K562 (cell line): ENCODE data around the gene RNASE8. TPM values are rescaled to one million over a fixed set of nuclear protein-coding genes. Genes with fewer than 3 reads are reported as not detected.

ENCODE experiments used
- ATAC-seq: fragments of 200-7000 bp; cut with Tn5 transposase; 3 replicates; pipeline ENCODE4 v1.9.1; 2020; ENCODE audit warnings: moderate library complexity
- BruUV-seq: library from RNA; stranded (reverse); fragments of 400-500 nt; replicated peaks from 2 replicates; lab custom pipeline; 2021; lab: Mats Ljungman, UMichigan
- CTCF ChIA-PET: fragments of 300-600 bp; formaldehyde crosslinking; extraction: SDS; loops from one replicate; lab custom pipeline; 2021; ENCODE audit warnings: low intra/inter-chr PET ratio; lab: Yijun Ruan, JAX
- POLR2A ChIA-PET: fragments of 300-600, 350-650 bp; sonication (Branson Sonifier 250); formaldehyde crosslinking; extraction: SDS; loops from one replicate; lab custom pipeline; 2021; ENCODE audit warnings: antibody characterized with exemption, inconsistent platforms; lab: Yijun Ruan, JAX
- DNase-seq, 4 experiments: peaks; one replicate each; pipeline versions ENCODE4 v3.0.0 to v3.0.0-alpha.2; 2011 to 2018; ENCODE audit warnings: low spot score in 3 of 4, mixed read lengths in 3 of 4; ENCODE audit errors: extremely low read depth in 1 of 4
- FAIRE-seq: peaks from 2 replicates; lab custom pipeline; 2011; peaks lifted over from hg19 to GRCh38; lab: Jason Lieb, UNC
- H2AFZ ChIP-seq: 2 replicates; pipeline ENCODE4 v1.6.0; 2011; ENCODE audit warnings: low read depth, low read length, control low read depth, inconsistent platforms
- H3K27ac ChIP-seq: fragments of 200-600 bp; 3 replicates; pipeline ENCODE4 v1.8.0; 2011; ENCODE audit warnings: low read depth, mild to moderate bottlenecking, control low read depth, inconsistent platforms, low read length, moderate library complexity, mixed read lengths; ENCODE audit errors: extremely low read depth
- H3K27me3 ChIP-seq, 2 experiments: fragments of 300-600 bp in 1 of 2; 2 replicates in 1 of 2; 3 replicates in 1 of 2; pipeline versions ENCODE4 v1.6.0 to v1.8.0; 2011; ENCODE audit warnings: inconsistent platforms in 2 of 2, low read length in 2 of 2, mild to moderate bottlenecking in 1 of 2, mixed read lengths in 1 of 2, moderate library complexity in 1 of 2; ENCODE audit not compliant: control insufficient read depth in 2 of 2, insufficient read depth in 2 of 2
- H3K36me3 ChIP-seq: fragments of 300-600 bp; 3 replicates; pipeline ENCODE4 v1.8.0; 2011; ENCODE audit warnings: mild to moderate bottlenecking, low read length, inconsistent platforms; ENCODE audit not compliant: control insufficient read depth, insufficient read depth
- H3K4me1 ChIP-seq, 2 experiments: fragments of 200-600 bp in 1 of 2; replicated peaks in 1 of 2; 2 replicates in 1 of 2; 3 replicates in 1 of 2; pipeline versions ENCODE4 v1.5.1 to v1.8.0; 2011; ENCODE audit warnings: inconsistent platforms in 2 of 2, low read length in 2 of 2, mild to moderate bottlenecking in 1 of 2, mixed read lengths in 1 of 2, moderate library complexity in 1 of 2; ENCODE audit not compliant: control insufficient read depth in 2 of 2, insufficient read depth in 2 of 2
- H3K4me2 ChIP-seq: 2 replicates; pipeline ENCODE4 v1.6.1; 2011; ENCODE audit warnings: low read length, control low read depth, inconsistent platforms, mixed read lengths; ENCODE audit not compliant: insufficient read depth
- H3K4me3 ChIP-seq: fragments of 200-600 bp; sonication (generic), shearing (Covaris generic); 2 replicates; pipeline ENCODE4 v1.5.1; 2016; ENCODE audit warnings: control low read depth, inconsistent platforms
- H3K79me2 ChIP-seq: fragments of 200-600 bp; 3 replicates; pipeline ENCODE4 v1.8.0; 2011; ENCODE audit warnings: low read length, inconsistent platforms; ENCODE audit not compliant: control insufficient read depth, insufficient read depth
- H3K9ac ChIP-seq, 2 experiments: 2 replicates each; pipeline versions ENCODE4 v1.6.0 to v1.6.1; 2011; ENCODE audit warnings: low read depth in 2 of 2, low read length in 2 of 2, control low read depth in 1 of 2, inconsistent platforms in 1 of 2, mild to moderate bottlenecking in 1 of 2, mixed read lengths in 1 of 2; ENCODE audit not compliant: insufficient read depth in 1 of 2
- H3K9me1 ChIP-seq: one replicate; pipeline ENCODE4 v1.6.0; 2011; ENCODE audit warnings: inconsistent platforms, mild to moderate bottlenecking, low read length, moderate library complexity; ENCODE audit not compliant: control insufficient read depth, insufficient read depth
- H3K9me3 ChIP-seq: replicated peaks from 2 replicates; pipeline ENCODE4 v1.5.1; 2011; ENCODE audit warnings: low read depth, low read length, inconsistent platforms; ENCODE audit not compliant: control insufficient read depth, insufficient read depth
- H4K20me1 ChIP-seq: replicated peaks from 2 replicates; pipeline ENCODE4 v1.6.1; 2011; ENCODE audit warnings: low read length, inconsistent platforms, mixed read lengths; ENCODE audit not compliant: control insufficient read depth, insufficient read depth
- COPS2 ChIP-seq: fragments of 450-650 bp; conservative IDR thresholded peaks from 2 replicates; pipeline ENCODE4 v1.6.1; 2016; ENCODE audit warnings: mild to moderate bottlenecking, moderate library complexity
- HDAC8 ChIP-seq: fragments of 450-650 bp; IDR thresholded peaks from 2 replicates; pipeline ENCODE4 v1.6.1; 2016; ENCODE audit warnings: mild to moderate bottlenecking, missing genetic modification characterization, moderate library complexity, missing compliant biosample characterization
- HLTF ChIP-seq: fragments of 450-650 bp; IDR thresholded peaks from 2 replicates; pipeline ENCODE4 v1.6.1; 2016
- SREBF2 ChIP-seq: sonication (generic); formaldehyde crosslinking; IDR thresholded peaks from 2 replicates; pipeline ENCODE4 v1.4.0; 2020; ENCODE audit warnings: mild to moderate bottlenecking, missing genetic modification reagents
- TEAD1 ChIP-seq, 2 experiments: fragments of 450-650 bp in 1 of 2; sonication (generic) in 1 of 2; formaldehyde crosslinking; IDR thresholded peaks; 2 replicates each; pipeline versions ENCODE4 v1.4.0 to v1.8.0; 2020 to 2022; ENCODE audit warnings: mild to moderate bottlenecking in 2 of 2, missing genetic modification reagents in 1 of 2
- YBX1 ChIP-seq: fragments of 450-650 bp; IDR thresholded peaks from 2 replicates; pipeline ENCODE4 v1.7.1; 2016; ENCODE audit warnings: mild to moderate bottlenecking
- WGBS: fragments of 100-300 bp; shearing (Covaris generic); methylation state at CpG from one replicate; pipeline ENCODE4 v1.1.6; 2016; ENCODE audit warnings: low coverage, mixed read lengths; ENCODE audit not compliant: insufficient coverage; ENCODE audit errors: missing lambda C conversion rate; 5-methylcytosine and 5-hydroxymethylcytosine counted together
- in situ Hi-C: fragments of 300-500 bp; cut with MboI; formaldehyde crosslinking; loops from 4 replicates; pipeline ENCODE4 v1.15.0; 2018; ENCODE audit warnings: inconsistent platforms, mixed read lengths
- intact Hi-C: fragments of 100-400 bp; cut with micrococcal nuclease; formaldehyde crosslinking; loops from 2 replicates; pipeline ENCODE4 v1.14.2; 2022
- polyA plus RNA-seq, 8 experiments: library from polyadenylated mRNA; depleted of rRNA in 4 of 8; stranded (reverse) in 5 of 8; unstranded in 3 of 8; fragments of >200 nt; fragmentation: Nextera tagmentation in 2 of 8; fragmentation: Illumina TruSeq in 1 of 8; extraction: Ambion mirVana in 2 of 8; extraction: Trizol in 1 of 8; gene quantifications; 2 replicates each; pipeline versions ENCODE4 v1.2.1 to v1.2.3, GENCODE V29; 2011 to 2014; ENCODE audit warnings: inconsistent platforms in 1 of 8, missing spikeins in 1 of 8
- total RNA-seq, 7 experiments: library from RNA; depleted of rRNA in 6 of 7; stranded (reverse); fragments of >200 nt in 6 of 7; fragmentation: Illumina TruSeq in 2 of 7; extraction: Trizol in 2 of 7; gene quantifications; 2 replicates each; pipeline versions ENCODE4 v1.2.1 to v1.2.3, GENCODE V29; 2011 to 2021; ENCODE audit warnings: low replicate concordance in 1 of 7
- TF ChIP-seq, protein P1 (sequence below): fragments of 250-450 bp; sonication (Bioruptor Pico); IDR thresholded peaks from 2 replicates; pipeline ENCODE4 v1.4.0; 2020
- TF ChIP-seq, protein P2 (sequence below): sonication (generic); formaldehyde crosslinking; IDR thresholded peaks from 2 replicates; pipeline ENCODE4 v1.8.1; 2023; ENCODE audit warnings: mild to moderate bottlenecking, missing genetic modification reagents
- TF ChIP-seq, protein P3 (sequence below): sonication (generic); formaldehyde crosslinking; IDR thresholded peaks from 2 replicates; pipeline ENCODE4 v1.8.0; 2022; ENCODE audit warnings: mild to moderate bottlenecking, missing genetic modification reagents, borderline replicate concordance

RNASE8 gene
- total and polyA plus RNA-seq, 9 of the 15 experiments (the other 6 are each of a cell fraction or from before 2014, with no cell fraction given) = not detected

DNA sequence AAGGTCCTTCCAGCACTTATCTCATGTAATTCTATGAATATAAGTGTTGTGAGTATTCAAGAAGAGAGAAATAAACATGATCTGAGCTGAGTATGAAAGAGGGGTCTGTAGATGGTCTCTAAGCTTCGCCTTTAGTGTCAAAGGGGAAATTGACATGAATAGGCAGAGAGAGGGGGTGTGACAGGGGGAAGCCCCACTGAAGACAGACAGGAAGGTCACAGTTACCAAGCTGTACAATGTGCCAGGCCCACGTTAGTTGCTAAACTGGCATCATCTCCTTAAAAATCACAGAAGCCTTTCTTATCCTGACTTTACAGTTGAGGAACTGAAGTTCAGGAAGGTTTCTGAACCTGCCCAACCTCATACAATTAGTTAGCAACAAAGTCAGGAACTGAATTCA lies 20.1 kb downstream of the RNASE8 start:
- no peaks in the 10 kb centered on the region for H4K20me1 ChIP-seq
- H3K9me3 ChIP-seq = no peaks in the 10 kb centered on the region
- H3K27ac ChIP-seq = no peak overlapping the region
- intact Hi-C loops = no loop called here
- DNase-seq (no peak), ATAC-seq (no peak), FAIRE-seq (no peak)
- no peaks in the 10 kb centered on the region for H3K27me3 ChIP-seq
- TF ChIP-seq, protein P1, sequence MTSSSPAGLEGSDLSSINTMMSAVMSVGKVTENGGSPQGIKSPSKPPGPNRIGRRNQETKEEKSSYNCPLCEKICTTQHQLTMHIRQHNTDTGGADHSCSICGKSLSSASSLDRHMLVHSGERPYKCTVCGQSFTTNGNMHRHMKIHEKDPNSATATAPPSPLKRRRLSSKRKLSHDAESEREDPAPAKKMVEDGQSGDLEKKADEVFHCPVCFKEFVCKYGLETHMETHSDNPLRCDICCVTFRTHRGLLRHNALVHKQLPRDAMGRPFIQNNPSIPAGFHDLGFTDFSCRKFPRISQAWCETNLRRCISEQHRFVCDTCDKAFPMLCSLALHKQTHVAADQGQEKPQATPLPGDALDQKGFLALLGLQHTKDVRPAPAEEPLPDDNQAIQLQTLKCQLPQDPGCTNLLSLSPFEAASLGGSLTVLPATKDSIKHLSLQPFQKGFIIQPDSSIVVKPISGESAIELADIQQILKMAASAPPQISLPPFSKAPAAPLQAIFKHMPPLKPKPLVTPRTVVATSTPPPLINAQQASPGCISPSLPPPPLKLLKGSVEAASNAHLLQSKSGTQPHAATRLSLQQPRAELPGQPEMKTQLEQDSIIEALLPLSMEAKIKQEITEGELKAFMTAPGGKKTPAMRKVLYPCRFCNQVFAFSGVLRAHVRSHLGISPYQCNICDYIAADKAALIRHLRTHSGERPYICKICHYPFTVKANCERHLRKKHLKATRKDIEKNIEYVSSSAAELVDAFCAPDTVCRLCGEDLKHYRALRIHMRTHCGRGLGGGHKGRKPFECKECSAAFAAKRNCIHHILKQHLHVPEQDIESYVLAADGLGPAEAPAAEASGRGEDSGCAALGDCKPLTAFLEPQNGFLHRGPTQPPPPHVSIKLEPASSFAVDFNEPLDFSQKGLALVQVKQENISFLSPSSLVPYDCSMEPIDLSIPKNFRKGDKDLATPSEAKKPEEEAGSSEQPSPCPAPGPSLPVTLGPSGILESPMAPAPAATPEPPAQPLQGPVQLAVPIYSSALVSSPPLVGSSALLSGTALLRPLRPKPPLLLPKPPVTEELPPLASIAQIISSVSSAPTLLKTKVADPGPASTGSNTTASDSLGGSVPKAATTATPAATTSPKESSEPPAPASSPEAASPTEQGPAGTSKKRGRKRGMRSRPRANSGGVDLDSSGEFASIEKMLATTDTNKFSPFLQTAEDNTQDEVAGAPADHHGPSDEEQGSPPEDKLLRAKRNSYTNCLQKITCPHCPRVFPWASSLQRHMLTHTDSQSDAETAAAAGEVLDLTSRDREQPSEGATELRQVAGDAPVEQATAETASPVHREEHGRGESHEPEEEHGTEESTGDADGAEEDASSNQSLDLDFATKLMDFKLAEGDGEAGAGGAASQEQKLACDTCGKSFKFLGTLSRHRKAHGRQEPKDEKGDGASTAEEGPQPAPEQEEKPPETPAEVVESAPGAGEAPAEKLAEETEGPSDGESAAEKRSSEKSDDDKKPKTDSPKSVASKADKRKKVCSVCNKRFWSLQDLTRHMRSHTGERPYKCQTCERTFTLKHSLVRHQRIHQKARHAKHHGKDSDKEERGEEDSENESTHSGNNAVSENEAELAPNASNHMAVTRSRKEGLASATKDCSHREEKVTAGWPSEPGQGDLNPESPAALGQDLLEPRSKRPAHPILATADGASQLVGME (CRISPR knock-in tag) = no peak
- TF ChIP-seq, protein P2, sequence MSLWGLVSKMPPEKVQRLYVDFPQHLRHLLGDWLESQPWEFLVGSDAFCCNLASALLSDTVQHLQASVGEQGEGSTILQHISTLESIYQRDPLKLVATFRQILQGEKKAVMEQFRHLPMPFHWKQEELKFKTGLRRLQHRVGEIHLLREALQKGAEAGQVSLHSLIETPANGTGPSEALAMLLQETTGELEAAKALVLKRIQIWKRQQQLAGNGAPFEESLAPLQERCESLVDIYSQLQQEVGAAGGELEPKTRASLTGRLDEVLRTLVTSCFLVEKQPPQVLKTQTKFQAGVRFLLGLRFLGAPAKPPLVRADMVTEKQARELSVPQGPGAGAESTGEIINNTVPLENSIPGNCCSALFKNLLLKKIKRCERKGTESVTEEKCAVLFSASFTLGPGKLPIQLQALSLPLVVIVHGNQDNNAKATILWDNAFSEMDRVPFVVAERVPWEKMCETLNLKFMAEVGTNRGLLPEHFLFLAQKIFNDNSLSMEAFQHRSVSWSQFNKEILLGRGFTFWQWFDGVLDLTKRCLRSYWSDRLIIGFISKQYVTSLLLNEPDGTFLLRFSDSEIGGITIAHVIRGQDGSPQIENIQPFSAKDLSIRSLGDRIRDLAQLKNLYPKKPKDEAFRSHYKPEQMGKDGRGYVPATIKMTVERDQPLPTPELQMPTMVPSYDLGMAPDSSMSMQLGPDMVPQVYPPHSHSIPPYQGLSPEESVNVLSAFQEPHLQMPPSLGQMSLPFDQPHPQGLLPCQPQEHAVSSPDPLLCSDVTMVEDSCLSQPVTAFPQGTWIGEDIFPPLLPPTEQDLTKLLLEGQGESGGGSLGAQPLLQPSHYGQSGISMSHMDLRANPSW (CRISPR knock-in tag) = no peak
- TF ChIP-seq COPS2 (no peak), YBX1 (no peak), SREBF2 (CRISPR knock-in tag) (no peak), HLTF (no peak), TEAD1 (CRISPR knock-in tag; IDR thresholded peaks at IDR 0.05) (no peak), HDAC8 (tag) (no peak)
- TF ChIP-seq, protein P3, sequence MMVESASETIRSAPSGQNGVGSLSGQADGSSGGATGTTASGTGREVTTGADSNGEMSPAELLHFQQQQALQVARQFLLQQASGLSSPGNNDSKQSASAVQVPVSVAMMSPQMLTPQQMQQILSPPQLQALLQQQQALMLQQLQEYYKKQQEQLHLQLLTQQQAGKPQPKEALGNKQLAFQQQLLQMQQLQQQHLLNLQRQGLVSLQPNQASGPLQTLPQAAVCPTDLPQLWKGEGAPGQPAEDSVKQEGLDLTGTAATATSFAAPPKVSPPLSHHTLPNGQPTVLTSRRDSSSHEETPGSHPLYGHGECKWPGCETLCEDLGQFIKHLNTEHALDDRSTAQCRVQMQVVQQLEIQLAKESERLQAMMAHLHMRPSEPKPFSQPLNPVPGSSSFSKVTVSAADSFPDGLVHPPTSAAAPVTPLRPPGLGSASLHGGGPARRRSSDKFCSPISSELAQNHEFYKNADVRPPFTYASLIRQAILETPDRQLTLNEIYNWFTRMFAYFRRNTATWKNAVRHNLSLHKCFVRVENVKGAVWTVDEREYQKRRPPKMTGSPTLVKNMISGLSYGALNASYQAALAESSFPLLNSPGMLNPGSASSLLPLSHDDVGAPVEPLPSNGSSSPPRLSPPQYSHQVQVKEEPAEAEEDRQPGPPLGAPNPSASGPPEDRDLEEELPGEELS (CRISPR knock-in tag) = no peak
- H2AFZ ChIP-seq = no peak overlapping the region
- H3K9ac ChIP-seq = no peak overlapping the region
- peaks cover 0 to 5% of the 10 kb centered on the region in 2 experiments; a peak in 3 of 5 replicates for H3K4me1 ChIP-seq
- no peaks in the 10 kb centered on the region for H3K9me1 ChIP-seq
- no peak overlapping the region for H3K4me3 ChIP-seq
- in situ Hi-C loops = no loop called here
- ChIA-PET POLR2A (interaction anchor here (0.6 to 0.7 kb wide), 2 partner anchors 19 to 73 kb away, joined by 3 to 4 read pairs; no protein-coding TSS in a partner anchor), CTCF (no interaction called here)
- no peak overlapping the region for H3K4me2 ChIP-seq
- BruUV-seq = no TSS peak
- H3K79me2 ChIP-seq = no peaks in the 10 kb centered on the region
- H3K36me3 ChIP-seq = no peaks in the 10 kb centered on the region
- 38% methylated on average over 2 of the region's 2 CpGs for WGBS
